ENCODE results near the gene SDSL. TPM values are rescaled to one million over a fixed set of nuclear protein-coding genes. Genes with fewer than 3 reads are reported as not detected.

The SDSL gene
- total and polyA plus RNA-seq, 2 of the 4 experiments (the other 2 are of a cell fraction), result 6.3 to 10.9 TPM

DNA sequence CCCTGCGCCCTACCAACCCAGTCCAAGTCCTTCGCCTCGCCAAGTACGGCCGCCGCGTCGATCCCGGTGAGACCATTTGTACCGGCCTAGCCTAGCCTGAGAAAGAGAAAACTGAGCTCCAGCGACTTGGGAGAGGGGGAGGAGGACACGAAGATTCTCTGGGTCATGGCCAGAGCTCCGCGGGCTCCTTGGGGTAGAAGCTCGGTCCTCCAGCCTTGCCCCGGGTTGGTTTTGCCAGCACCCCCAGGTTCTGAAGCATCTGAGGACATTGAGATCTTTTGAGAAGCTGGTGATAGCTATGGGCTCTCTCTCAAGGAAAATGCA is 42.2 kb downstream of the SDSL start:
- no peaks in the 10 kb centered on the region for H3K9me3 ChIP-seq (ENCODE audit: control insufficient read depth, insufficient read depth, low read length)
- H2BK20ac ChIP-seq (ENCODE audit: low read depth, low read length), result no peak overlapping the region
- intact Hi-C loops (cut with micrococcal nuclease), result no loop called here
- H3K36me3 ChIP-seq (ENCODE audit: control insufficient read depth, insufficient read depth, low read length), result no peaks in the 10 kb centered on the region
- H3K27me3 ChIP-seq (ENCODE audit: control insufficient read depth, insufficient read depth, low read length), result peaks cover 81% of the 10 kb centered on the region
- dilution Hi-C loops (cut with HindIII; ENCODE audit: low sequenced_read_pairs, unreplicated experiment), result no loop called here
- H3K27ac ChIP-seq (ENCODE audit: insufficient read depth, low read length), result no peak overlapping the region
- no peak for DNase-seq
- no peaks in the 10 kb centered on the region; the same call in 1 of the 2 replicates for H3K4me1 ChIP-seq (ENCODE audit: control insufficient read depth, insufficient read depth, low read length)
- no peak overlapping the region for H3K9ac ChIP-seq (ENCODE audit: low read depth, low read length)
- no peak overlapping the region for H2AFZ ChIP-seq (replicated peaks; ENCODE audit: low read length, poor library complexity)
- H3K23ac ChIP-seq (ENCODE audit: low read depth, low read length), result no peak overlapping the region
- H2AK9ac ChIP-seq (replicated peaks; ENCODE audit: low read depth, low read length, poor library complexity), result no peak overlapping the region
- CTCF ChIA-PET, result interaction anchor here (0.6 kb wide), 1 partner anchor 280 kb away, joined by 6 read pairs; no protein-coding TSS in a partner anchor
- no peak overlapping the region for H4K8ac ChIP-seq (ENCODE audit: low read depth in 2 of 2, low read length in 2 of 2)
- no peaks in the 10 kb centered on the region for H4K20me1 ChIP-seq (ENCODE audit: insufficient read depth, low read length)
- H3K56ac ChIP-seq (ENCODE audit: extremely low read depth, insufficient read depth, low read length), result no peak overlapping the region
- H3K79me1 ChIP-seq (ENCODE audit: low read depth in 1 of 2, low read length in 2 of 2), result no peaks in the 10 kb centered on the region
- H3K14ac ChIP-seq (replicated peaks; ENCODE audit: low read depth, low read length), result no peak overlapping the region
- H3K18ac ChIP-seq (ENCODE audit: low read depth, low read length), result no peak overlapping the region
- TF ChIP-seq SMC3 (IDR thresholded peaks at IDR 0.05; ENCODE audit: low read depth, low read length), result no peak
- TF ChIP-seq POLR2A (IDR thresholded peaks at IDR 0.05; ENCODE audit: low read depth, low read length), result no peak
- no peak for TF ChIP-seq MXI1 (IDR thresholded peaks at IDR 0.05; ENCODE audit: borderline replicate concordance, low read depth, low read length)
- no peak for TF ChIP-seq MAZ (IDR thresholded peaks at IDR 0.05; ENCODE audit: borderline replicate concordance, low read depth, low read length)
- TF ChIP-seq RAD21 (IDR thresholded peaks at IDR 0.05; ENCODE audit: low read length), result no peak
- TF ChIP-seq, protein P1, sequence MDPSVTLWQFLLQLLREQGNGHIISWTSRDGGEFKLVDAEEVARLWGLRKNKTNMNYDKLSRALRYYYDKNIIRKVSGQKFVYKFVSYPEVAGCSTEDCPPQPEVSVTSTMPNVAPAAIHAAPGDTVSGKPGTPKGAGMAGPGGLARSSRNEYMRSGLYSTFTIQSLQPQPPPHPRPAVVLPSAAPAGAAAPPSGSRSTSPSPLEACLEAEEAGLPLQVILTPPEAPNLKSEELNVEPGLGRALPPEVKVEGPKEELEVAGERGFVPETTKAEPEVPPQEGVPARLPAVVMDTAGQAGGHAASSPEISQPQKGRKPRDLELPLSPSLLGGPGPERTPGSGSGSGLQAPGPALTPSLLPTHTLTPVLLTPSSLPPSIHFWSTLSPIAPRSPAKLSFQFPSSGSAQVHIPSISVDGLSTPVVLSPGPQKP (IDR thresholded peaks at IDR 0.05; ENCODE audit: borderline replicate concordance, low read depth, low read length), result no peak
- no peak for TF ChIP-seq RCOR1 (IDR thresholded peaks at IDR 0.05; ENCODE audit: insufficient replicate concordance, low read length)
- no peak for TF ChIP-seq CHD1 (IDR thresholded peaks at IDR 0.05; ENCODE audit: low read depth, low read length)
- TF ChIP-seq NFE2L2 (IDR thresholded peaks at IDR 0.05; ENCODE audit: low read depth, low read length), result no peak
- no peak for TF ChIP-seq CEBPB (IDR thresholded peaks at IDR 0.05; ENCODE audit: low read depth, low read length)
- no peak for TF ChIP-seq MAFK (IDR thresholded peaks at IDR 0.05; ENCODE audit: low read depth, low read length)
- TF ChIP-seq, protein P2, sequence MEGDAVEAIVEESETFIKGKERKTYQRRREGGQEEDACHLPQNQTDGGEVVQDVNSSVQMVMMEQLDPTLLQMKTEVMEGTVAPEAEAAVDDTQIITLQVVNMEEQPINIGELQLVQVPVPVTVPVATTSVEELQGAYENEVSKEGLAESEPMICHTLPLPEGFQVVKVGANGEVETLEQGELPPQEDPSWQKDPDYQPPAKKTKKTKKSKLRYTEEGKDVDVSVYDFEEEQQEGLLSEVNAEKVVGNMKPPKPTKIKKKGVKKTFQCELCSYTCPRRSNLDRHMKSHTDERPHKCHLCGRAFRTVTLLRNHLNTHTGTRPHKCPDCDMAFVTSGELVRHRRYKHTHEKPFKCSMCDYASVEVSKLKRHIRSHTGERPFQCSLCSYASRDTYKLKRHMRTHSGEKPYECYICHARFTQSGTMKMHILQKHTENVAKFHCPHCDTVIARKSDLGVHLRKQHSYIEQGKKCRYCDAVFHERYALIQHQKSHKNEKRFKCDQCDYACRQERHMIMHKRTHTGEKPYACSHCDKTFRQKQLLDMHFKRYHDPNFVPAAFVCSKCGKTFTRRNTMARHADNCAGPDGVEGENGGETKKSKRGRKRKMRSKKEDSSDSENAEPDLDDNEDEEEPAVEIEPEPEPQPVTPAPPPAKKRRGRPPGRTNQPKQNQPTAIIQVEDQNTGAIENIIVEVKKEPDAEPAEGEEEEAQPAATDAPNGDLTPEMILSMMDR (conservative IDR thresholded peaks at IDR 0.05; ENCODE audit: low read depth, low read length), result no peak
- no peak for TF ChIP-seq FOS (IDR thresholded peaks at IDR 0.05; ENCODE audit: low read depth, low read length)
- no peak for TF ChIP-seq BHLHE40 (IDR thresholded peaks at IDR 0.05; ENCODE audit: low read depth, low read length)
- H2AK5ac ChIP-seq (ENCODE audit: low read depth, low read length), result no peak overlapping the region
- no peak overlapping the region for H2BK120ac ChIP-seq (ENCODE audit: low read depth, low read length)
- H3K9me1 ChIP-seq (ENCODE audit: insufficient read depth, low read length), result no peaks in the 10 kb centered on the region
- POLR2A ChIA-PET (ENCODE audit: unreplicated experiment), result no interaction called here
- no peak overlapping the region for H4K5ac ChIP-seq (ENCODE audit: low read depth, low read length)
- H3K4ac ChIP-seq (ENCODE audit: low read depth, low read length), result no peak overlapping the region
- H3K4me3 ChIP-seq (ENCODE audit: insufficient read depth, low read depth, low read length), result no peak overlapping the region
- no TSS peak for BruUV-seq (replicated peaks)
- no peak overlapping the region for H2BK5ac ChIP-seq (ENCODE audit: low read depth, low read length, poor library complexity, severe bottlenecking)
- H3K4me2 ChIP-seq (ENCODE audit: low read depth, low read length), result no peak overlapping the region; the same call in 1 of the 2 replicates
- WGBS, 2 experiments (ENCODE audit: extremely low coverage in 2 of 2, insufficient read length in 1 of 2), result no CpG with 5 or more reads among the region's 16 CpGs
- H2BK15ac ChIP-seq (ENCODE audit: low read depth, low read length), result no peak overlapping the region
- H4K91ac ChIP-seq (ENCODE audit: insufficient read depth, low read depth, low read length), result no peak overlapping the region
- ATAC-seq (ENCODE audit: low read depth), result no peak
- in situ Hi-C loops (cut with MboI; ENCODE audit: low sequenced_read_pairs), result loop anchor here (5.0 kb wide), 1 partner anchor 448 kb away; no protein-coding TSS in a partner anchor
